Ishikawa (cell line): Measurements from ENCODE around the gene LRP2BP.

ENCODE experiments used
- CEBPB ChIP-seq: IDR thresholded peaks from 2 replicates; pipeline ENCODE4 v1.6.1; 2012
- CREB1 ChIP-seq: IDR thresholded peaks from 2 replicates; pipeline ENCODE4 v1.6.1; 2012; ENCODE audit warnings: low read depth
- EGR1 ChIP-seq: IDR thresholded peaks from 2 replicates; pipeline ENCODE4 v1.6.1; 2012
- EP300 ChIP-seq: IDR thresholded peaks from 2 replicates; pipeline ENCODE4 v1.6.1; 2012; ENCODE audit warnings: borderline replicate concordance
- NFIC ChIP-seq: IDR thresholded peaks from 2 replicates; pipeline ENCODE4 v1.6.1; 2012
- TAF1 ChIP-seq: IDR thresholded peaks from 2 replicates; pipeline ENCODE4 v1.6.1; 2012; ENCODE audit warnings: low read depth, mild to moderate bottlenecking
- TEAD4 ChIP-seq: IDR thresholded peaks from 2 replicates; pipeline ENCODE4 v1.6.1; 2012
- USF1 ChIP-seq: IDR thresholded peaks from 2 replicates; pipeline ENCODE4 v1.6.1; 2012
- YY1 ChIP-seq: IDR thresholded peaks from 2 replicates; pipeline ENCODE4 v1.6.1; 2012; ENCODE audit warnings: low read depth
- ZBTB7A ChIP-seq: IDR thresholded peaks from 2 replicates; pipeline ENCODE4 v1.6.1; 2012; ENCODE audit warnings: low read depth
- TF ChIP-seq, protein P1 (sequence below): IDR thresholded peaks from 2 replicates; pipeline ENCODE4 v1.6.1; 2012
- TF ChIP-seq, protein P2 (sequence below): IDR thresholded peaks from 2 replicates; pipeline ENCODE4 v1.6.1; 2012; ENCODE audit warnings: low read depth, mild to moderate bottlenecking

DNA sequence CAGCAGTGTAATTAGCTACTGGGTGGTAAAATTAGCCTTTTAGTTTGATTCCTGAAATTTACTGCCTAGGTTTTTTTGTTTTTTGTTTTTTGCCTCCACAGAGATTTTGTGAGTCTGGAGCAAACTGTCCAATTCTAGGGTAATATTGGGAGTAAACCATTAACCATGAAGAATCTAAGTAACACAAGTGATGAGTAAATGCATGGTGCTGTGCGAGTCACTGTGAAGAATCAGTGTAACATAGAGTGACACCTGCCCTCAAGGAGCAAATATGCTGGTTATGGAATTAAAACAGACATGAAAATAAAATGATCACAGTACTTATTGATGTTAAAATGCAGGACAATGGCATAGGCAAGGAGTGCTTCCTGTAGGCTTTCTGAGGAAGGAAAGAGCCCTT lies 60.1 kb downstream of the LRP2BP start:
- TF ChIP-seq EP300 (no peak), NFIC (no peak), CREB1 (no peak), USF1 (no peak), YY1 (no peak), ZBTB7A (no peak), TAF1 (no peak), CEBPB (no peak), EGR1 (no peak), TEAD4 (no peak)
- TF ChIP-seq, protein P1, sequence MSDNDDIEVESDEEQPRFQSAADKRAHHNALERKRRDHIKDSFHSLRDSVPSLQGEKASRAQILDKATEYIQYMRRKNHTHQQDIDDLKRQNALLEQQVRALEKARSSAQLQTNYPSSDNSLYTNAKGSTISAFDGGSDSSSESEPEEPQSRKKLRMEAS: no peak
- TF ChIP-seq, protein P2, sequence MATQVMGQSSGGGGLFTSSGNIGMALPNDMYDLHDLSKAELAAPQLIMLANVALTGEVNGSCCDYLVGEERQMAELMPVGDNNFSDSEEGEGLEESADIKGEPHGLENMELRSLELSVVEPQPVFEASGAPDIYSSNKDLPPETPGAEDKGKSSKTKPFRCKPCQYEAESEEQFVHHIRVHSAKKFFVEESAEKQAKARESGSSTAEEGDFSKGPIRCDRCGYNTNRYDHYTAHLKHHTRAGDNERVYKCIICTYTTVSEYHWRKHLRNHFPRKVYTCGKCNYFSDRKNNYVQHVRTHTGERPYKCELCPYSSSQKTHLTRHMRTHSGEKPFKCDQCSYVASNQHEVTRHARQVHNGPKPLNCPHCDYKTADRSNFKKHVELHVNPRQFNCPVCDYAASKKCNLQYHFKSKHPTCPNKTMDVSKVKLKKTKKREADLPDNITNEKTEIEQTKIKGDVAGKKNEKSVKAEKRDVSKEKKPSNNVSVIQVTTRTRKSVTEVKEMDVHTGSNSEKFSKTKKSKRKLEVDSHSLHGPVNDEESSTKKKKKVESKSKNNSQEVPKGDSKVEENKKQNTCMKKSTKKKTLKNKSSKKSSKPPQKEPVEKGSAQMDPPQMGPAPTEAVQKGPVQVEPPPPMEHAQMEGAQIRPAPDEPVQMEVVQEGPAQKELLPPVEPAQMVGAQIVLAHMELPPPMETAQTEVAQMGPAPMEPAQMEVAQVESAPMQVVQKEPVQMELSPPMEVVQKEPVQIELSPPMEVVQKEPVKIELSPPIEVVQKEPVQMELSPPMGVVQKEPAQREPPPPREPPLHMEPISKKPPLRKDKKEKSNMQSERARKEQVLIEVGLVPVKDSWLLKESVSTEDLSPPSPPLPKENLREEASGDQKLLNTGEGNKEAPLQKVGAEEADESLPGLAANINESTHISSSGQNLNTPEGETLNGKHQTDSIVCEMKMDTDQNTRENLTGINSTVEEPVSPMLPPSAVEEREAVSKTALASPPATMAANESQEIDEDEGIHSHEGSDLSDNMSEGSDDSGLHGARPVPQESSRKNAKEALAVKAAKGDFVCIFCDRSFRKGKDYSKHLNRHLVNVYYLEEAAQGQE: no peak
